ENCODE results near the gene EDNRA.

The EDNRA gene

GRCh38 chr4:147533331-147533730 lies 52.4 kb downstream of the EDNRA start:
- no peak overlapping the region for H3K4me3 ChIP-seq (replicated peaks; ENCODE audit: low read depth, low read length)
- DNase-seq (ENCODE audit: low read depth), result no peak
- TF ChIP-seq CTCF (IDR thresholded peaks at IDR 0.05; ENCODE audit: low read length, missing control alignments), result no peak

GRCh38 chr4:147535124-147535523 lies 54.2 kb downstream of the EDNRA start:
- TF ChIP-seq CTCF (IDR thresholded peaks at IDR 0.05; ENCODE audit: low read length, missing control alignments), result no peak
- DNase-seq (ENCODE audit: low read depth), result no peak
- H3K4me3 ChIP-seq (replicated peaks; ENCODE audit: low read depth, low read length), result no peak overlapping the region

GRCh38 chr4:147538711-147539110 lies 57.8 kb downstream of the EDNRA start:
- TF ChIP-seq CTCF (IDR thresholded peaks at IDR 0.05; ENCODE audit: low read length, missing control alignments), result no peak
- no peak overlapping the region for H3K4me3 ChIP-seq (replicated peaks; ENCODE audit: low read depth, low read length)
- DNase-seq (ENCODE audit: low read depth), result no peak

GRCh38 chr4:147539959-147540358 lies 59.1 kb downstream of the EDNRA start:
- TF ChIP-seq CTCF (IDR thresholded peaks at IDR 0.05; ENCODE audit: low read length, missing control alignments), result no peak
- DNase-seq (ENCODE audit: low read depth), result no peak

GRCh38 chr4:147542229-147542990 lies 61.5 kb downstream of the EDNRA start:
- no peak for TF ChIP-seq CTCF (IDR thresholded peaks at IDR 0.05; ENCODE audit: low read length, missing control alignments)
- DNase-seq (ENCODE audit: low read depth), result no peak
- H3K4me3 ChIP-seq (replicated peaks; ENCODE audit: low read depth, low read length), result no peak overlapping the region

More at GRCh38 chr4:147539959-147540358, 59.1 kb downstream of the EDNRA start:
- no peak overlapping the region for H3K4me3 ChIP-seq (replicated peaks; ENCODE audit: low read depth, low read length)

GRCh38 chr4:147543034-147543433 lies 62.1 kb downstream of the EDNRA start:
- no peak for TF ChIP-seq CTCF (IDR thresholded peaks at IDR 0.05; ENCODE audit: low read length, missing control alignments)
- H3K4me3 ChIP-seq (replicated peaks; ENCODE audit: low read depth, low read length), result no peak overlapping the region
- DNase-seq (ENCODE audit: low read depth), result no peak

- no peak overlapping the region for H3K4me3 ChIP-seq (replicated peaks; ENCODE audit: low read depth, low read length)
- TF ChIP-seq CTCF (IDR thresholded peaks at IDR 0.05; ENCODE audit: low read length, missing control alignments), result no peak
- peak; percentile 94 for DNase-seq (ENCODE audit: low read depth)
Measured at GRCh38 chr4:147546349-147546748, 65.5 kb downstream of the EDNRA start.
